Muscle of arm (tissue), 12 donors: ENCODE measurements around the gene SP8. TPM values are rescaled to one million over a fixed set of nuclear protein-coding genes. Genes with fewer than 3 reads are reported as not detected.

Source experiments
- DNase-seq: peaks from one replicate; pipeline ENCODE4 v3.0.0-alpha.2; 2013
- polyA plus RNA-seq, 12 donors: library from polyadenylated mRNA; unstranded; fragments of 120-200 nt; gene quantifications; one replicate each; pipeline ENCODE4 v1.2.1, GENCODE V29; 2013; ENCODE audit not compliant: insufficient read length in 12 of 12

SP8 gene
- polyA plus RNA-seq, 12 donors = 0.05 to 0.48 TPM; not detected in 10

DNA sequence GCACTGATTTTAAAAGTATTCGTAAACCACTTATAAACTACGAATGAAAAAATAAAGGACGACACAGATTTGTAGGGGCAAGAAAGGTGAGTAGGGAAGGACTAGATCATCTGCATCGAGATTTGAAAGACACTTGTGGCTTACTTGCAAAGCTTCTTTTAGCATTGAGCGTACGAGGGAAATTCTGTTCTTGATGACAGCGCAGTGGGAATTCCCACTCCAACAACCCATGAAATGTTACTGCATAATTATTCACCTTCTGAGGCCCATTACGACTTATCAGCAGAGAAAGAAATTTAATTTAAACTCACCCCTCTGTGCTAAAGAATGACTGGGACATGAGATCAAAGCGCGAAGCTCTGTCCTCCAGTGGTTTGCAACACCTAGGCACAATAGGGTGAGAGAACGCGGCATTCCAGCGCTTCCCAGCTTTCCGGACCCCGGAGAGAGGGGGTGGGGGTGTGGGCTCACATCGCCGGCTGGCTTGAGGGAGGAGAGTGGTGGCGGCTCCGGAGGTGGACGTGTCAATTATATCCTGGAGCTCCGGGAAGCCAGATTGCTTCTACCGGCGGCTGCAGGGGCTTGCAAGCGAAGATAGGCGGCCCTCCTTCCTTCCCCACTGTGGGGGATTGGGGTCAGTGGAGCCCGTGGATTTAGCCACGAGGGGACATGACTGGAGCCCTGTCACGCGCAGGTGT lies 10.3 kb downstream of the SP8 start:
- no peak for DNase-seq

DNA sequence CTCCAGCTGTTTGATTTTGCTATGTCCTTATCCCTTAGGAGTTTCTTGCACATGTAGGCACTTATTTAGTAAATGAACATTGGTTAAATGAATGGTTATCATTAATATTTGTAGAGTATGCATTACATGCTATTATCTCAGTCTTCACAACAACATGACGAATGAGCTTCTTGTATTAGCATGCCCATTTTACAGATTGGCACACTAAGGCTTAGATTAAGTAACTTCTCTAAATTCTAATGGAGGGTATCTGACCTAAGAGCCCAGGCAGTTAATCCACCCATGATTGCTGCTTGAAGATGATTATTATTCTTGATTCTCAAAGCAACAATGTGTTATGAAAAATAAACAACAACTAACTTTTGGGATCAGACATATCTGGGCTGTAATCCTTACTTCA lies 32.7 kb downstream of the SP8 start:
- no peak for DNase-seq

DNA sequence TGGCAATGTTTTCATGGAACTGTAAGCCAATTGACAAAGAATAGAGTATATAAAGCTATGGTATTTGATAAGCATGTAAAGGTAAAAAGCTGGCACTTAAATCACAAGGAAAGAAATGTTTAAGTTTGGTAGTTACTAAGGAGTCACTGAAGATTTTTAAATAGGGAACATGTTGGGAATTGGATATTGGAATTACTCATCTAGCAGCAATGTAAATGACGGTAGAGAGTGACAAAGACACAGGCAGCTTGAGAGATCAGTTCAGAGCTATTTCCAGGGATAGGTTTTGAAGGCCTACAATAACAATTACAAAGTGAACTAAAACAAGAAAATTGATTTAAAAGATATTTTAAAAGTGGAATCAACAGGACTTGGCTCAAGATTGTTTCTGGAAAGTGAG lies 36.8 kb downstream of the SP8 start:
- DNase-seq = no peak

DNA sequence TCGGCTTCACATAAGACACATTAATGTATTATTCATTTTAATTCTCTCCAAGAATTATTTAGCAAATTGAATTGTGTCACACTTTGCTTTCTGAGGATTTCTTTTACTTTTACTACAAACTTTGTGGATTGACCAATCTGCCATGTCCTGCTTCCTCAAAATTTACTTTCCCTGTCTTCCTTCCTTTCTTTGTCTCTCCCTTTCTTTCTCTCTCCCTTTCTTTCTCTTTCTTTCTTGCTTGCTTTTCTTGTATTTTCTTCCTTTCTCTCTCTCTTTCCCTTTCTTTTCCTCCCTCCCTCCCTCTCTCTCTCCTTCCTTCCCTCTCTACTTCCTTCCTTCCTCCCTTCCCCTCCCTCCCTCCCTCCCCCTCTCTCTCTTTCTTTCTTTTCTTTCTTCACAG lies 37.8 kb downstream of the SP8 start:
- no peak for DNase-seq

DNA sequence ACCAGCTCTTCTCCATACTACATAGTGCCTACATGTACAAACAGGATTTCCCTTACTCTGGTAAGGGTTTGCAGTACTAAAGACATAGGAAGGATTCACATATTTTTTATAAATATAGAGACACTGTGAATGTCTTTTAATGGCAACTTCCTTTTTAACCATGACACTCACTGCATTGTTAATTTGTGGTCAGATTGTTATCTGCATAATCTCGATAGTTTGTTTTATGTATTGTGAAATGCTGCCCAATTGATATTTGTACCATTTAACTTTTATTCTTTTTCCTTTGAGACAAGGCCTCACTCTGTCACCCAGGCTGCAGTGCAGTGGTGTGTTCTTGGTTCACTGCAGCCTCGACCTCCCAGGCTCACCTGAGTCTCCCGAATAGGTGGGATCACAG lies 39.7 kb downstream of the SP8 start:
- DNase-seq = no peak

DNA sequence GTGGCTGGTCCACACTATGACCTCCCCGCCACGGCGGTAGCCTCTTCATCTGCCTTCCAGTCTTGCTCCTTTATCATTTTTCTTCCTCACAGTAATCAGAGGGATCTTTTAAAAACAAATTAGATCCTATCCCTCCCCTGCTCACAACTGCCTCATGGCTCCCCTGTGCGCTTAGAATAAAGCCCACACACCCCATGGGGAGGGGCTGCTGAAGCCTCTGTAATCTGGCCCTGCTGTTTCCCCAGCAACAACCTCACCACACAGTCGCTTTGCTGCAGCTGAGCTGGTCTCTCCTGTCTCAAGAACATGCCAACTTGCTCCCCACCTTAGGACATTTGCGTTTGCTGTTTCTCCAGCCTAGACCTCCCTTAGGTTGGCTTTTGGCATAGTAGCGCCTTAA lies 41.0 kb downstream of the SP8 start:
- DNase-seq = no peak

DNA sequence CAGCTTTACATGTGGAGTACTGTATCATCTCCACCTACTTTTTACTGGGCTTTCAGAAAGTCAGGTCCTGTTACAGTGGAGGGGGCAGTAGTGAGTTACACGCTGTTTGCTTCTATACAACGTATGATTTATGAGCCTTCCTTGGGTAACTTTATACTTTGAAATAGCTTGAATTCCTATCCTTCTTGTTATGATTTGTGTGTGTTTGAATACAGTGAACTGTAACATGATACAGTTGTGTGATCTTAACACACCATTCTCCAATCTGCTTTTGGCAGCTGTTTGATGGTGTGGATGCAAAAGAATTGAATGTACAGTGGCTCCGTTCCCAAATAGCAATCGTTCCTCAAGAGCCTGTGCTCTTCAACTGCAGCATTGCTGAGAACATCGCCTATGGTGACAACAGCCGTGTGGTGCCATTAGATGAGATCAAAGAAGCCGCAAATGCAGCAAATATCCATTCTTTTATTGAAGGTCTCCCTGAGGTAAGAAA lies 41.7 kb downstream of the SP8 start:
- DNase-seq = peak; percentile 18

DNA sequence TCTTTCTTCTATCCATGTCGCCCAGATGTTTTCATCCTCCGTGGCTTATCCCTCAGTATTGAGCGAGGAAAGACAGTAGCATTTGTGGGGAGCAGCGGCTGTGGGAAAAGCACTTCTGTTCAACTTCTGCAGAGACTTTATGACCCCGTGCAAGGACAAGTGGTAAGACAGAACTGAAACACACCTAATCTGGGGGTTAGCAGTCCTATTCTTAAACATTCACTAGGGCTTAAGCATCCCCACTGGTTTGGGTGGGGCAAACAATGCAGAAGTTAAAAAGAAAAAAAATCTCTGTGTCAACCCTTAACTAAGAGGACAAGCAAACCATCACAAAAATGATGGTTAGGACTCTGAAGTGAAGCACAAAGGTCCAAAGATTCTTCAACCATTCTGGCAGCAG lies 43.8 kb downstream of the SP8 start:
- no peak for DNase-seq

DNA sequence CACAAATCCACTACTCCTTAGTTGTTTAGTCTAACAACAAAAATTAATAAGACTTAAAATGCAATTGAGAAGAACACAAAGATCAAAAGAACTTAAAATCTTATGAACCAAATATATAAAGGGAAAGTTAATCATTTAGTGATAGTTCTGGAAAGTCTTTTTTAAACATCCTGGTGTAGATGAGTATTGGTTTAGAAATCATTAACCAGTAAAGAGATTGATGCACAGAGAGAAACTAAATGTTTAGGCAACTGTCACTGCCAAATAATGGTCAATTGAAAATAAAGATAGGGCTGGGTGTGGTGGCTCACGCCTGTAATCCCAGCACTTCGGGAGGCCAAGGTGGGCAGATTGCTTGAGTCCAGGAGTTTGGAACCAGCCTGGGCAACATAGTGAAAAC lies 44.9 kb downstream of the SP8 start:
- no peak for DNase-seq

DNA sequence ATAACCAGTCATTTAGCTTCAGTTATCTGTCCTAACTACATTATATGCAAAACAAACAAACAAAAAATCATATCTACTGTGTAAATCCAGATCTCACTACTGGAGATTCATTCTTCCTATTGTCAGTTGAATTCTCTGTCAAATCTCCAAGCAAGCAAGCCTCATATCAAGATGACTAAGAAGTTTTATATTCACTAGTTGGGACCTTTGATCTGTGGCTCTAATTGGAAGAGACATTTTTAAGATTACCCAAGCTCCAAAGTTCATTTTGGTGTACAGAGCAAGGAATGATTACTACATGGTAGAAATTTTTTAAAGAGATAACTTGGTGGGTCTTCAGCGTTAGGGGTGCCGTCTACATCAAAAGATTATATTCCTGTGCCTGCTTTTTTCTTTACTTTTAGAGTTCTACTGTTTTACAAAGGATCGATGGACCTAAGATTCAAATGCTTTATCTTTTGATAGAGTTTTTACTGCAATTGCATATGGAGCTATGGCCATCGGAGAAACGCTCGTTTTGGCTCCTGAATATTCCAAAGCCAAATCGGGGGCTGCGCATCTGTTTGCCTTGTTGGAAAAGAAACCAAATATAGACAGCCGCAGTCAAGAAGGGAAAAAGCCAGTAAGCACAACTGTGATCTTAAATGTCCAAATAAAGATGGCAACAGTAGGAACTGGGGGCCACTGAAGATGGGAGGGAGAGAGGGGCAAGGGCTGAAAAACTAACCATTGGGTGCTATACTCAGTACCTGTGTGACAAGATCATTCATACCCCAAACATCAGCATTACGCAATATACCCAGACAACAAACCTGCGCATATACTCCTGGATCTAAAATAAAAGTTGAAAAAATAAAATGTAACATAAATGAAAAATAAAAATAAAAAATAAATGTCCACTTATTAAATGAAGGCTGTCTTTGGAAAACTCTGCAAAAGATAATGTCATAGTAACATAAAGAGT lies 47.9 kb downstream of the SP8 start:
- no peak for DNase-seq

DNA sequence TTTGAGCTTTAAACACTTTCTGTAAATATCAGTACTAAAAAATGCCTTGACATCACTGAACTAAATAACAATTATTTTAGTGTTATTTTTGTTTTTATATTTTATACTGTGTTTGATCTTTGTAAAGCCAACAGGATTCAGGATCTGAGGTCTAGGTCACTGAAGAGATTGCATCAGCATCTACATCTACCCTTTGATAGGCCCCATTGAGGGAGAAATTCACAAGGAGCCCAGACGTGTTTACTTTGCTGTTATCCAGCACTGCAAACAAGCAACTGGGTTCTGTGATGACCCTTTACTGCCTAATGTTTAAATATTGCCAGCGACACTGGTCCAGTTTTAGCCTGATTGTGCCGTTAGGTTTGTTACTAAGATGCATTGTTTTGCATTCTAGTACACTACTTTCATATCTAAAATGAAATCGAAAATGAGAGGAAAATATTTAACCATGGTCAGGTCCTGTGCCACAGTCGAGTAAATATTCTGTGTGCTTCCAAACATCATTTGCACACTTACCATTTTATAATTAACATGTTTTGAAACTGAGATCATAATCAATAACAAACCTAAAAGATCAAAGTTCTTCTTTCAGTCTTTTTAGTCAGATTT lies 48.7 kb downstream of the SP8 start:
- no peak for DNase-seq

DNA sequence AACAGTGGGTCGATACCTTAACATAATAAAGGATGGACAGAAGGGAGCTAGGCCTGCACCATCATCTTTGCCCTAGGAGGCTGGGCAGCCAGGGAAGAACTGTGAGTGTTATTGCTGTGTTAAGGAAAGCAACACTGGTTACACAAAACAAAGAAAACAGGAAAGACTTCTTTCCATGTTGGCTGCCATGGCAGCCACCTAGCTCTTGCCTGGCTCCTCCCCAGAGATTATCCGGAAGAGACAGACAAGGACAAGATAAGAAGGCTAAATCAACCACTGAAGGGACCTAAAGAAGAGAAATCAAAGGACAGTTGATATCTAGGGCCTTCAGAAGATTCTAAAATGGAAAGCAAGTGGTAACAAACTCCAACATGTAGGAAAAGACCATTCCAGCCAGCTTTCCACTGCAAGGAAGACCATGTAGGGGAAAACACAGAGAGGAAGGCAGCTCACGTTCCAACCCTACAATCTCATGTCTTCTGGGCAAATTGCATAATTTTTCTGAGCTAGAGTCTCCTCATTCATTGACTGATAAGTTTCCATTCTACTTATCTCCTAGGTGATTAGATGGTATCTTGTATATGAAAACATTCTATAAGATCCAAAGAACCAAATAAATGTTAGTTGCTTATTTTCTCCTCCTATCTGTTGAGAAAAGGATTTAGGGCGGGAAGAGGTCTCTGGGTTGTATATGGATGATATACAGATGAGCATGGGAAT lies 51.2 kb downstream of the SP8 start:
- DNase-seq = no peak

Other genes starting within 250 kb of the SP8 start
- 1 to 10 TPM in 1 of 12 donors, under 1 TPM in 4, not detected in 7; 0.03 to 2.0 (median 0.34) TPM for gene ABCB5, start 171.2 kb downstream of the SP8 start, polyA plus RNA-seq